ENCODE measurements around the gene SEMA3E.

GRCh38 chr7:83610649-83611304 is 38.2 kb downstream of the SEMA3E start:
- TF ChIP-seq CTCF (IDR thresholded peaks at IDR 0.05; ENCODE audit: insufficient read depth, low read length, poor library complexity, severe bottlenecking), result no peak
- no peak for TF ChIP-seq EZH2phosphoT487 (conservative IDR thresholded peaks at IDR 0.05; ENCODE audit: low read length)
